OCI-LY3 (cell line): ENCODE data around the gene ZIC5.

Experiments used
- H2AFZ ChIP-seq: fragments of 200-600, 300-600 bp; shearing (Covaris generic); 2 replicates; pipeline ENCODE4 v1.6.0; 2014; ENCODE audit warnings: antibody characterized with exemption, low read depth, low read length
- H3K27ac ChIP-seq: fragments of 200-600, 300-600 bp; sonication (generic); 2 replicates; pipeline ENCODE4 v1.5.1; 2014; ENCODE audit warnings: mild to moderate bottlenecking, low read length, moderate library complexity, mixed read lengths
- H3K27me3 ChIP-seq: fragments of 200-600, 300-600 bp; sonication (generic); 2 replicates; pipeline ENCODE4 v1.6.1; 2014; ENCODE audit warnings: low read depth, low read length, mixed read lengths
- H3K36me3 ChIP-seq: fragments of 200-600, 300-600 bp; sonication (generic); replicated peaks from 2 replicates; pipeline ENCODE3; 2014; ENCODE audit warnings: low read depth, low read length, mixed read lengths
- H3K4me1 ChIP-seq: fragments of 300-600, 200-600 bp; sonication (generic); 2 replicates; pipeline ENCODE4 v1.6.1; 2014; ENCODE audit warnings: low read length, mixed read lengths
- H3K4me2 ChIP-seq: fragments of 200-600, 300-600 bp; sonication (generic); 2 replicates; pipeline ENCODE4 v1.6.1; 2014; ENCODE audit warnings: low read length, mixed read lengths
- H3K4me3 ChIP-seq: fragments of 300-600, 200-600 bp; sonication (generic); 2 replicates; pipeline ENCODE4 v1.5.1; 2014; ENCODE audit warnings: antibody characterized with exemption, mild to moderate bottlenecking, low read length, moderate library complexity
- H3K79me2 ChIP-seq: fragments of 300-600, 200-600 bp; shearing (Covaris generic); 2 replicates; pipeline ENCODE4 v1.6.1; 2014; ENCODE audit warnings: mild to moderate bottlenecking, low read length, mixed read lengths
- H3K9ac ChIP-seq: fragments of 300-600, 200-600 bp; shearing (Covaris generic); 2 replicates; pipeline ENCODE4 v1.6.0; 2014; ENCODE audit warnings: mild to moderate bottlenecking, low read length, moderate library complexity
- H3K9me3 ChIP-seq: fragments of 200-600, 300-600 bp; shearing (Covaris generic); 2 replicates; pipeline ENCODE4 v1.6.1; 2014; ENCODE audit warnings: low read length, mixed read lengths; ENCODE audit not compliant: insufficient read depth
- H4K20me1 ChIP-seq: fragments of 200-600, 300-600 bp; sonication (generic); 2 replicates; pipeline ENCODE4 v1.6.1; 2016; ENCODE audit warnings: low read length, mixed read lengths; ENCODE audit not compliant: insufficient read depth
- CTCF ChIP-seq: fragments of 200-600, 300-600 bp; sonication (generic); IDR thresholded peaks from 2 replicates; pipeline ENCODE4 v1.5.1; 2014; ENCODE audit warnings: antibody characterized with exemption, low read length, low read depth
- EZH2phosphoT487 ChIP-seq: fragments of 200-600 bp; shearing (Covaris generic); IDR thresholded peaks from 2 replicates; pipeline ENCODE4 v1.6.1; 2018; ENCODE audit warnings: antibody characterized with exemption, mixed run types, low read depth

ZIC5 gene

GRCh38 chr13:99991013-99991827 is 19.7 kb upstream of the ZIC5 start:
- no peaks in the 10 kb centered on the region for H3K36me3 ChIP-seq
- no peaks in the 10 kb centered on the region for H4K20me1 ChIP-seq
- peaks cover 15% of the 10 kb centered on the region for H3K4me1 ChIP-seq
- no peaks in the 10 kb centered on the region for H3K9me3 ChIP-seq
- no peak overlapping the region for H2AFZ ChIP-seq
- peaks cover 28% of the 10 kb centered on the region for H3K27me3 ChIP-seq
- no peaks in the 10 kb centered on the region for H3K79me2 ChIP-seq
- H3K4me2 ChIP-seq, result no peak overlapping the region
- H3K27ac ChIP-seq, result no peak overlapping the region
- no peak overlapping the region for H3K9ac ChIP-seq
- TF ChIP-seq EZH2phosphoT487, result no peak
- TF ChIP-seq CTCF, result no peak
- no peak overlapping the region for H3K4me3 ChIP-seq

- TF ChIP-seq EZH2phosphoT487 (no peak), CTCF (no peak)
- no peak overlapping the region for H3K9ac ChIP-seq
These were observed 18.8 kb upstream of the ZIC5 start for GRCh38 chr13:99990126-99990977.

GRCh38 chr13:99989276-99990125 is 17.9 kb upstream of the ZIC5 start:
- no peaks in the 10 kb centered on the region for H4K20me1 ChIP-seq
- no peak overlapping the region for H3K4me3 ChIP-seq
- no peak overlapping the region for H2AFZ ChIP-seq
- TF ChIP-seq CTCF, result no peak
- TF ChIP-seq EZH2phosphoT487, result no peak
- H3K36me3 ChIP-seq, result no peaks in the 10 kb centered on the region
- H3K79me2 ChIP-seq, result no peaks in the 10 kb centered on the region
- H3K27ac ChIP-seq, result no peak overlapping the region
- peaks cover 15% of the 10 kb centered on the region for H3K4me1 ChIP-seq
- peaks cover 11% of the 10 kb centered on the region for H3K27me3 ChIP-seq
- H3K9me3 ChIP-seq, result no peaks in the 10 kb centered on the region
- no peak overlapping the region for H3K4me2 ChIP-seq
- H3K9ac ChIP-seq, result no peak overlapping the region

More at GRCh38 chr13:99990126-99990977, 18.8 kb upstream of the ZIC5 start:
- H3K27me3 ChIP-seq, result peaks cover 20% of the 10 kb centered on the region
- H3K79me2 ChIP-seq, result no peaks in the 10 kb centered on the region
- peaks cover 15% of the 10 kb centered on the region for H3K4me1 ChIP-seq
- H2AFZ ChIP-seq, result no peak overlapping the region
- no peaks in the 10 kb centered on the region for H4K20me1 ChIP-seq
- H3K9me3 ChIP-seq, result no peaks in the 10 kb centered on the region
- H3K27ac ChIP-seq, result no peak overlapping the region
- H3K36me3 ChIP-seq, result no peaks in the 10 kb centered on the region
- H3K4me3 ChIP-seq, result no peak overlapping the region
- H3K4me2 ChIP-seq, result no peak overlapping the region
